KOPT-K1 (cell line): Measurements from ENCODE around the gene CHPF.

Source experiments
- H3K27ac ChIP-seq: fragments of 200-600 bp; sonication (generic); 2 replicates; pipeline ENCODE4 v1.5.1; 2016; ENCODE audit warnings: antibody characterized with exemption, mild to moderate bottlenecking, low read depth, low read length; ENCODE audit not compliant: poor library complexity, severe bottlenecking
- H3K36me3 ChIP-seq: fragments of 200-600 bp; sonication (generic); 2 replicates; pipeline ENCODE4 v1.5.1; 2017; ENCODE audit warnings: antibody characterized with exemption, mild to moderate bottlenecking, low read length, moderate library complexity; ENCODE audit not compliant: insufficient read depth
- H3K9me3 ChIP-seq: fragments of 200-600 bp; sonication (generic); 2 replicates; pipeline ENCODE4 v1.5.1; 2017; ENCODE audit warnings: antibody characterized with exemption, low read length, mild to moderate bottlenecking; ENCODE audit not compliant: insufficient read depth, poor library complexity, severe bottlenecking

The CHPF gene

DNA sequence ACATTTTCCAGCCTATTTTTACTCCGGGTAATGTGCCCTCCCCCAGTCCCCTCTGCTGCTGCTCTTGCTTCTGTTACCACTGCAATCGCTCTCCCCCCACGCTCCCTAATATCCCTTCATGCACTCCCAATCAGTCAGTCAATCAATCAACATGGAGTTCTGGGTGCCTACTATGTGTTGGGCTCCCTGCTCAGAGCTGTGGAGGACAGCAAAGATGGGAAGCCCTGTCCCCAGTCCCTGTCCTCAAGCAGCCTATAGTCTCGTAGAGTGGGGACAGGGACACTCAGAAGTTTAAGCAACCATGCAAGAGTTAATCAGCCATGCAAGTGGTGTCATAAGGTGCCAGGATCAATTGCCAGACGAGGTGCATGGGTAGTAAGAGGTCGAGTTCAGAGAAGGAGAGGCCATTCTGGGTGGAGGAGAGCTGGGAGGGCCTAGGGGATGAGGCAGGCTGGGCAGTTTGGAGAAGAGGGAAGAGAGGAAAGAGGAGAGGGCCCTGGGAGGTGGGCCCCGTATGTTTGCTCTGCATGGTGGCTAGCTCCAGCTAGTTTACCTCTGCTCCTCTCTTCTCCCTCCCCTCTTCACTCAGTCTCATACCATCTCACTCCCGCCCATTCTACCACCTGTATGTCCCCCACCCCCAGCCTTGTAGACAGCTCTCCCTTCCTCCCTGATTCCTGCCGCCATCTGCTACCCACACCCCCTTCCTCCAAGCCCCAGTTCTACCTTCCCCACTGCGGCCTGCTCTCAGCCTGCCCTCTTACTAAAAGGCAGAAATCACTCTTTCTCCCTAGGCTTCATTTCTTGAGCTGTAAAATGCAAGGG lies 25.4 kb downstream of the CHPF start:
- Histone ChIP-seq H3K27ac (no peak overlapping the region), H3K36me3 (no peaks in the 10 kb centered on the region), H3K9me3 (no peaks in the 10 kb centered on the region)

DNA sequence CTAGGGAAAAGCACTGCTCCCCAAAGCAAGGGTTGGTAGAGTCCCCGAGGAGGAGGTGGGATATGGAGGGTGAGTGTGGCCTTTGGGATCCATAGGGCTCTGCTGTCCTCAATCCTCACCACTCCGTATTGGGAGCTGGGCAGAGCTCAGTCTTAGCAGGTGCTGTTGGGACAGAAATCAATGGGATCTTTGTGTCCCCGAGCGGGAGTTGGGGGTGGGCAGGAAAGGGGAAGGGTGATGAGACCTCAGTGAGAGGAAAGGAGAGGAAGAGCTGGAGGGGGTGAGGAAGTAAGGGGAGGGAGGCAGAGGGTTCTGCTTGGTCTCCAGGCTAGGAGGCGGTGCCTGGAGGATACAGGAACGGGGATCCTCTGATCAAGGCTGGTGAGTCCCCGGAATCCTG lies 26.7 kb downstream of the CHPF start:
- Histone ChIP-seq H3K9me3 (no peaks in the 10 kb centered on the region), H3K36me3 (no peaks in the 10 kb centered on the region), H3K27ac (no peak overlapping the region)

GRCh38 chr2:219515874-219516629 lies 27.6 kb downstream of the CHPF start:
- Histone ChIP-seq H3K27ac (no peak overlapping the region), H3K36me3 (no peaks in the 10 kb centered on the region), H3K9me3 (no peaks in the 10 kb centered on the region)

DNA sequence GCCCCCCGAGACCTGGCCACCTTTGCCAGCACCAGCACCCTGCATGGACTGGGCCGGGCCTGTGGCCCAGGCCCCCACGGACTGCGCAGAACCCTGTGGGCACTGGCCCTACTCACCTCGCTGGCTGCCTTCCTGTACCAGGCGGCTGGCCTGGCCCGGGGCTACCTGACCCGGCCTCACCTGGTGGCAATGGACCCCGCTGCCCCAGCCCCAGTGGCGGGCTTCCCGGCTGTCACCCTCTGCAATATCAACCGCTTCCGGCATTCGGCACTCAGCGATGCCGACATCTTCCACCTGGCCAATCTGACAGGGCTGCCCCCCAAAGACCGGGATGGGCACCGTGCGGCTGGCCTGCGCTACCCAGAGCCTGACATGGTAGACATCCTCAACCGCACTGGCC lies 28.8 kb downstream of the CHPF start:
- no peaks in the 10 kb centered on the region for H3K9me3 ChIP-seq
- H3K36me3 ChIP-seq = no peaks in the 10 kb centered on the region
- H3K27ac ChIP-seq = no peak overlapping the region

DNA sequence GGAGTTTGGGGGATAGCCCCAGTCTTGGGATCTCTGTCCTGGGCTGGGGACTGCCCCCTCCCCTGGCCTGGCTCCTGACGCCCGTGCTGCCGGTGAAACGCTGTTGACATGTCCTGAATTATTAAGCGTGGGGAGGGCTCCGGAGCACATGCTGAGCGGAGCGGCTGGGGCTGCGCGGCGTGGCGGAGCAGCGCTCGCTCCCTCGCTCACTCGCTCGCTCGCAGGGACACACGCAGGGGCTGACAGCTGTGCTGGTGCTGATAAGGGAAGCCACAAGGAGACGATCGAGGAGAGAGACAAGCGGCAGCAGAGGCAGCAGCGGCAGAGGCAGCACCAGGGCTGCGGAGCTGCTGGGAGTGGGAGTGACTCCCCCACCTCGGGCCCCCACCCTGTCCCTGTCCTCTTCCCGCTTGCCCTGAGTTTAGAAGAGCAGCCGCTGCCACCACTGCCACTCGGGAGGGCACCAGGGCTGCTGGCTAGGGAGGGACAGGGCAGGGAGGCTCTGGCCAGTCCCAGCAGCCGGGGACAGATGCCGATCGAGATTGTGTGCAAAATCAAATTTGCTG lies 29.3 kb downstream of the CHPF start, which contains the start of gene ASIC4:
Gene ASIC4, plus strand, starts transcription at position 287 of the 566 bp plus-strand sequence. Its CDS starts 243 bp downstream, at position 530.
- no peaks in the 10 kb centered on the region for H3K36me3 ChIP-seq
- H3K27ac ChIP-seq = no peak within 1 kb of the TSS
- H3K9me3 ChIP-seq = no peaks in the 10 kb centered on the region

DNA sequence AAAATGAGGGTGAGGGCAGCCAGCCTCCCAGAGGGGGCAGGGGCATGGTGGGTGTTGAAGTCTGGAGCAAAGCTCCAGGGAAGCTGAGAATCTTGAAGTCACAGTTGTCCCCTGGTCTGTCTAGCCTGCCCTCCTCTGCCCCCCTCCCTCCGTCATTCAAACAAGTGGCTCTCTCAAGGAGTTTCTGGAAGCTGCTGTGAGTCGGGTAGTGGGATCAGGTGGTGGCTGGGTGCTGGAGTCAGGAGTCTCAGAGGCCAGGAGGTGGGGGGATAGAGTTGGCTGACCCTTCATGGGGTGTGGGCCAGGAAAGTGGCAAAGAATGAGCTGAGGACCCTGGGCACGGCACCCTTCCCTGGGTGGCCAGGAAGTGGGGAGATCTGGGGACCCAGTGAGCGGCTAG lies 29.8 kb downstream of the CHPF start:
- Histone ChIP-seq H3K36me3 (no peaks in the 10 kb centered on the region), H3K9me3 (no peaks in the 10 kb centered on the region), H3K27ac (no peak overlapping the region)

GRCh38 chr2:219512524-219513216 lies 30.9 kb downstream of the CHPF start:
- H3K27ac ChIP-seq = no peak overlapping the region
- H3K9me3 ChIP-seq = no peaks in the 10 kb centered on the region
- no peaks in the 10 kb centered on the region for H3K36me3 ChIP-seq

DNA sequence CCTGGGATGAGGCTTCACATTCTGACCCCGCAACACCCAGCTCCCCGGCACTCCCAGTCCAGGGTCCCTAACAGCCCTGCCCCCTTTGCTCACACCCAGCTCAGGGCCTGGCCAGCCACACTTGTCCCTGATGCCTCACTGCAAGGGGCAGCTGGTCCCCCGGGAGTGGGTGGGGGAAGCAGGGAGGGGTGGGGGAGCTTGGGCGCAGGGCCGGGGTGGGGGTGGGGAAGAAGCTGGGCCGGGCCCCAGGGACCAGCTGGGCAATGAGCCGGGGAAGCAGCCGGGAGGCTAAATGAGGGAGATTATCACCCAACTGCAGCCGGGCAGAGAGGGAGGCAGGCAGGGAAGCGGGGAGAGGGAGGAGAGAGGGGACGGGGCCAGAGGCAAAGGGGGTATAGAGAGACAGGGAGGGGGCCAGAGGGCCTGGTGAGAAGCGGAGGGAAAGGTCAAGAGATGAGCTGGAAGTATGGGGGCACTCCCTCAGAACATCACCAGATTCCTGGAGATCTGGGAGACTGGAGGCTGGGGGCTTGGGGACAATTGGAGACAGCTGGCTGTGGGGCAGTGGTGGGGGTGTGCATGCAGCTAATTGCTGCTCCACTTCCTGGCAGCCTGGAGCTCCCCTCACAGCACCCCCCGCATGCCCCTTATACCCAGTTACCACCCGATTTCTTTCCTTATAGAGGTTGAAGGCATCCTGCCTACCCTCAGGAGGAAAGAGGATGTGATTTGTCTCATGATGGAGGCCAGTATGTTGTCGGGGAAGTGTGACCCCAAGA lies 31.9 kb downstream of the CHPF start:
- Histone ChIP-seq H3K9me3 (no peaks in the 10 kb centered on the region), H3K27ac (no peak overlapping the region), H3K36me3 (no peaks in the 10 kb centered on the region)

- Histone ChIP-seq H3K9me3 (no peaks in the 10 kb centered on the region), H3K27ac (no peak overlapping the region), H3K36me3 (no peaks in the 10 kb centered on the region; the same call in 1 of the 2 replicates)
These were observed 33.0 kb downstream of the CHPF start for GRCh38 chr2:219510512-219511135.

DNA sequence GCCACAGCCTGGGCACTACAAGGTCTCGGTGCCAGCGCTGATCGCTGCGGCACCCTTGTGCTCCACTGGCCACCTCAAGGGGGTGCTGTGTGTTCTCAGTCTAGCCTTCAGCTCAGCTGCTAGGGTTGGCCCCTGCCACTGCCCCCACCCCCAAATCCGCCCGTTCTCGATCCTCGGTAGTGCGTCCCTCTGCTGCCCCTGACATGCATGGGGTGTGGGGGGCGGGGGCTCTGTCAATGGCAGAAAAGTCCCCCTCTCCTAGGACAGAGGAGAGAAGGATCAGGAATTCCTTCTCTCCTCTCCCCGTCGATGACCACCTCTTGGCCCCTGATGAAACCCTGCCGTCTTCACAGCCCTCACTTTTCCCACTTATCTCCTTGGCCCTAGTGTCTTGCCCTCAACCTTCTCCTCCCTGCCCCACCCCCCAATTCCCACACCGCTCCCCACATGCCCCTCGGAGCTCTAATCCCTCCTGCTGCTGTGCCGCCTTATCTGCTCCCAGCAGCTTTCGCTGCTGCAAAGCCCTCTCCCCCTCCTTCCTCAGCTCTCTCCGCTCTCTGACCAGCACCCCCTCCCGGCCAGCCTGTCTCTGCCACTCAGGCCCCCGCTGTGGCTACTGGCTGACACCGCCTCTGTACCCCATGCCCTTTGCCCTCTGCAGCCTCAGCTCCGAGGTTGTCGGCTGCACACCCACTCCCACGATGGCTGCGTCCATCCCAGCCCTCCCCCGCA lies 33.7 kb downstream of the CHPF start:
- H3K27ac ChIP-seq = no peak overlapping the region

DNA sequence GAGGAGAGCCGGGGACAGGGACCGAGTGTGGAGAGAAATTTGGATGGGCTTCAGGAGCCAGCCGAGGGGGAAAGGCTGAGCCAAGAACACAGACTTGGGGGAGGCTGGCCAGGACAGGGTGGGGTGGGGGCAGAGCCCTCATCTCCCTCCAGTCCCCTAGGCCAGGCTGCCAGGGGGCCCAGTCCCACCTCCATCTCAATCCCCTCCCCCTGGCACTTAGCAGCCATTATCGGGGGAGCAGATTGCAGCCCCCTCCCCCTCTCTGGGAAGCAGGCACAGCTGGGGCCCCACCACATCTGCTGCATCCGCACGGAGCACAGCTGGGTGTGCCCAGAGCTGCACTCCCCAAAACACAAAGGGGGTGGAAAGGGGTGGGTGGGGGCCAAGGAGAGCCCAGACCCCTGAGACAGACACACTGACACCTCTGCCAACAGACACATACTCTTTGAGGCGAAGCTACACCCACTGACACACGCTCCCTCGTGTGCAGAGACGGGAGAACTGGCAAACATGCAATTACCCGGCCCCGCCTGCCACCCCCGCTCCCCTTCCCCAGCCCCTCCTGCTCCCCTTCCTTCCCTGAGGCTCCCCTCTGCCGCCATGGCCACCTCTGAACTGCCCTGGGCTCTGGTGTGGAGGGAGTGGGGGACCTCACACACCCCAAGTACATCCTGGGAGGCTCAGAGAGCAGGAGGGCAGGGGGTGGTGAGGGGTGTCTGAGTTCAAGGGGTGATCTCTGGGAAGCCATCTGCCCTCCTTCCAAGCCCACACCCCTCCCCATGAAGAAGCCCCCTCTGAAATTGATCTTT lies 34.4 kb downstream of the CHPF start:
- Histone ChIP-seq H3K9me3 (no peaks in the 10 kb centered on the region), H3K27ac (no peak overlapping the region), H3K36me3 (peaks cover 3% of the 10 kb centered on the region; the same call in 1 of the 2 replicates)

More for the DNA sequence above, 33.7 kb downstream of the CHPF start:
- no peaks in the 10 kb centered on the region for H3K9me3 ChIP-seq
- no peaks in the 10 kb centered on the region; the same call in 1 of the 2 replicates for H3K36me3 ChIP-seq

GRCh38 chr2:219508444-219508734 lies 35.2 kb downstream of the CHPF start:
- H3K27ac ChIP-seq = no peak overlapping the region
- no peaks in the 10 kb centered on the region for H3K9me3 ChIP-seq
- peaks cover 11% of the 10 kb centered on the region; the same call in 1 of the 2 replicates for H3K36me3 ChIP-seq
